DMS153 treated with DMSO at 0.1 percent for 48 hours (cell line): ENCODE measurements around the gene SLTM.
"Not testable (repeated sequence)": the region's sequence is repeated elsewhere in the genome, so short reads cannot be mapped to it uniquely, and the experiment has no call there.

Experiments
- DNase-seq: peaks from one replicate; lab custom pipeline; 2025; ENCODE audit not compliant: unreplicated experiment; lab: John Stamatoyannopoulos, UW

Gene SLTM

GRCh38 chr15:58877999-58878825, 55.3 kb downstream of the SLTM start:
- no peak for DNase-seq

- DNase-seq, result no peak
Observed at GRCh38 chr15:58876306-58877106, 57.0 kb downstream of the SLTM start.

- DNase-seq, result no peak
Observed at GRCh38 chr15:58875343-58875742, 58.1 kb downstream of the SLTM start.

GRCh38 chr15:58873267-58873666, 60.2 kb downstream of the SLTM start:
- DNase-seq, result no peak

GRCh38 chr15:58870451-58870850, 63.0 kb downstream of the SLTM start:
- DNase-seq, result no peak

GRCh38 chr15:58867926-58868325, 65.6 kb downstream of the SLTM start:
- no peak for DNase-seq

- peak; percentile 4 for DNase-seq
Observed at GRCh38 chr15:58865425-58865880, 68.0 kb downstream of the SLTM start.

GRCh38 chr15:58864602-58865424, 68.7 kb downstream of the SLTM start:
- DNase-seq, result peak; percentile 28

- no peak for DNase-seq
Observed at GRCh38 chr15:58862326-58862725, 71.2 kb downstream of the SLTM start.

- not testable (repeated sequence) for DNase-seq
Observed at GRCh38 chr15:58856621-58857020, 76.9 kb downstream of the SLTM start.

- DNase-seq, result no peak
Observed at GRCh38 chr15:58856086-58856485, 77.4 kb downstream of the SLTM start.

- DNase-seq, result no peak
Observed at GRCh38 chr15:58854593-58854992, 78.9 kb downstream of the SLTM start.

- no peak for DNase-seq
Observed at GRCh38 chr15:58852347-58852746, 81.1 kb downstream of the SLTM start.

GRCh38 chr15:58851205-58851604, 82.3 kb downstream of the SLTM start:
- DNase-seq, result not testable (repeated sequence)

- DNase-seq, result no peak
Observed at GRCh38 chr15:58842713-58843396, 90.6 kb downstream of the SLTM start.

GRCh38 chr15:58840048-58840447, 93.4 kb downstream of the SLTM start:
- DNase-seq, result no peak

- no peak for DNase-seq
Observed at GRCh38 chr15:58839485-58839884, 94.0 kb downstream of the SLTM start.

- DNase-seq, result not testable (repeated sequence)
Observed at GRCh38 chr15:58833681-58834426, 99.6 kb downstream of the SLTM start.

- DNase-seq, result no peak
Observed at GRCh38 chr15:58830556-58830955, 102.9 kb downstream of the SLTM start.
